RWPE2 (cell line): ENCODE results near the gene PTK6.
A peak's percentile ranks its signal among the peaks of the same experiment; 100 is the strongest.

Experiments used
- ATAC-seq: fragments of 200-7000 bp; cut with Tn5 transposase; 3 replicates; pipeline ENCODE4 v1.9.1; 2021; ENCODE audit warnings: low read depth
- DNase-seq: peaks from one replicate; pipeline ENCODE4 v3.0.0-alpha.2; 2020; ENCODE audit warnings: low spot score
- H3K27ac ChIP-seq: fragments of 450-650 bp; 2 replicates; pipeline ENCODE4 v1.5.1; 2017; ENCODE audit warnings: mild to moderate bottlenecking; ENCODE audit not compliant: poor library complexity, severe bottlenecking
- H3K27me3 ChIP-seq: fragments of 250-450 bp; sonication (Bioruptor Pico); 2 replicates; pipeline ENCODE4 v1.5.1; 2021; ENCODE audit warnings: mild to moderate bottlenecking, moderate library complexity; ENCODE audit not compliant: insufficient read depth, poor library complexity, severe bottlenecking
- H3K36me3 ChIP-seq: fragments of 250-450 bp; sonication (Bioruptor Pico); 2 replicates; pipeline ENCODE4 v1.5.1; 2020; ENCODE audit warnings: low read depth, mild to moderate bottlenecking, moderate library complexity
- H3K4me1 ChIP-seq: fragments of 250-450 bp; sonication (Bioruptor Pico); 2 replicates; pipeline ENCODE4 v1.5.1; 2021; ENCODE audit warnings: mild to moderate bottlenecking, moderate library complexity; ENCODE audit not compliant: insufficient read depth, poor library complexity, severe bottlenecking
- H3K4me3 ChIP-seq: fragments of 250-450 bp; sonication (Bioruptor Pico); 2 replicates; pipeline ENCODE4 v1.5.1; 2021; ENCODE audit warnings: mild to moderate bottlenecking, moderate library complexity; ENCODE audit not compliant: severe bottlenecking
- H3K9me3 ChIP-seq: fragments of 250-450 bp; sonication (Bioruptor Pico); 2 replicates; pipeline ENCODE4 v1.5.1; 2021; ENCODE audit warnings: mild to moderate bottlenecking, moderate library complexity; ENCODE audit not compliant: severe bottlenecking
- CTCF ChIP-seq: fragments of 450-650 bp; IDR thresholded peaks from one replicate; pipeline ENCODE4 v1.5.1; 2017; ENCODE audit warnings: mild to moderate bottlenecking, moderate library complexity; ENCODE audit not compliant: poor library complexity, severe bottlenecking

PTK6 gene

GRCh38 chr20:63539092-63539430 lies 1.9 kb upstream of the PTK6 start:
- Histone ChIP-seq H3K27ac (peak overlapping the region; percentile 81), H3K27me3 (no peaks in the 10 kb centered on the region), H3K4me1 (peaks cover 25% of the 10 kb centered on the region), H3K9me3 (no peaks in the 10 kb centered on the region), H3K36me3 (no peaks in the 10 kb centered on the region), H3K4me3 (no peak overlapping the region)
- peak; percentile 87 for DNase-seq
- ATAC-seq, result no peak
- no peak for TF ChIP-seq CTCF

GRCh38 chr20:63538204-63539091 lies 1.3 kb upstream of the PTK6 start:
- Histone ChIP-seq H3K4me1 (peaks cover 30% of the 10 kb centered on the region), H3K9me3 (no peaks in the 10 kb centered on the region), H3K27me3 (no peaks in the 10 kb centered on the region), H3K36me3 (no peaks in the 10 kb centered on the region), H3K27ac (peak overlapping the region; percentile 81), H3K4me3 (peak overlapping the region; percentile 37)
- peak; percentile 99 for TF ChIP-seq CTCF
- ATAC-seq (peak; percentile 2), DNase-seq (peak; percentile 88)

DNA sequence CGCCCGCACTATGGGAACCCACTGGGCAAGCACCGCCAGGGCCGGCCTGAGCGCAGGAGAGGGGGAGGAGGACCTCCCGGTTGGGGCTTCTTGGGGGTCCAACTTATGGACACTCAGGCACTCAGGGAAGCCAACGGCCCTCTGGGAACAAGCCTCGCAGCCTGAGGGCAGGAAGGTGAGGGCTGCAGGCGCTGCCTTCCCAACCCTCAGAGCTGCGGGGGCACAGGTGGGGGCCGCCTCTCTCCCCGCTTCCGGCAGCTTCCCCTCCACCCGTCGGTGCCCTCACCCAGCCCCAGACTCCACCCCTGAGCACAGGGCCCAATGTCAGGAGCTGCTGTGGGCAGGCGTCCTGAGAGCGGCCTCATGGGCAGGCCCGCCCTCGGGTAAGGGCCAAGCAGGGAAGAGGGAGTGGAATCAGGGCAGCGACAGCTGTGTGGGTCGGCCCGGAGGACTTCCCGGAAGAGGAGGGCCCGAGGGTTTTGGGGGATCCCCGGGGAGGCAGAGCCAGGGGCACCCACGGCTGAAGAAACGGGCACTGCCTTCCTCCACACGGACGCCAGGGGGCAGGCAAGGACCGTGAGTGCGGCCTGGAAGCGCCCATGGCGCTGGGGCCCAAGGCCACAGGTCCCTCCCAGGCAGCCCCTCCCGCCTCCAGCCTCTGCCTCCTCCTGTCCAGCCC lies 488 bp upstream of the PTK6 start:
- H3K4me3 ChIP-seq, result peak overlapping the region; percentile 37
- H3K4me1 ChIP-seq, result peaks cover 30% of the 10 kb centered on the region
- no peaks in the 10 kb centered on the region for H3K9me3 ChIP-seq
- TF ChIP-seq CTCF, result peak; percentile 100
- H3K36me3 ChIP-seq, result no peaks in the 10 kb centered on the region
- peak overlapping the region; percentile 81 for H3K27ac ChIP-seq
- no peaks in the 10 kb centered on the region for H3K27me3 ChIP-seq
- ATAC-seq, result peak; percentile 85
- peak; percentile 90 for DNase-seq

DNA sequence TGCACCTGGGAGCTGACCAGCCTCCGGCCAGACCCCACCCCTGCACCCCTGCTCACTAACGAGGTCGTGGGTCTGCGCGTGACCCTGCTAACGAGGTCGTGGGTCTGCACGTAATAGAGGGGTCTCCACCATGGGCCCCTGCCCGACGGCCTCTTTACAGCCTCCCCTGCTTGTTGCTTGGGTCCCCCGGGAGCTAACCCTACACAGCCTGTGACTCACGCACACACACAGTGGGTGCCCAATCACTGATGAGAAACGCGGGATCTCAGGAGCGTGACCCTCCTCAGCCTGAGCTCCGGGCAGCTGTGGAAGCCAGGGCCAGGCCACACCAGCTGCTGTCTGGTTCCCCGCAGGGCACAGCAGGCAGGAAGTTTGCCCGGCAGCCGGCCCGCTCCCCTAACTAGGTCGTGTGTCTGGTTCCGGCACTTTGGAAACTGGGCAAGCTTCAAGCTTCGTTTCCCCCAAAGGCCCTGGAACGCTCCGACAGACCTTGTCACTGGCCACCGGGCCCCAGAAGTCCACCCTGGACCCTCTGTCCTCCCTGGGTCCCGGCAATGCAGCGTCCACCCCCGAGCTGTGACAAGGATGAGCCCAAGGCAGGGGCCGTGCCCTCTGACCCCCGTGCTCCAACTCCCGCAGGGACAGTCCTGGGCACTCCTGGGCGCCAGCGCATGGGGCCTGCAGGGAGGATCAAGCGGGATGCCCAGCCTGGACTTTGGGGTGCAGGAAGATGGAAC lies 767 bp downstream of the PTK6 start:
- Histone ChIP-seq H3K4me1 (peaks cover 30% of the 10 kb centered on the region), H3K36me3 (peaks cover 5% of the 10 kb centered on the region; the same call in 1 of the 2 replicates), H3K27me3 (no peaks in the 10 kb centered on the region), H3K9me3 (no peaks in the 10 kb centered on the region), H3K4me3 (peak overlapping the region; percentile 37), H3K27ac (peak overlapping the region; percentile 81)
- TF ChIP-seq CTCF, result no peak
- DNase-seq (peak; percentile 89), ATAC-seq (peak; percentile 2; the same call in 2 of the 3 replicates)
